GM23248 (cell line): Measurements from ENCODE around the gene MIOX.

ENCODE experiments used
- EZH2 ChIP-seq: fragments of 200-600 bp; sonication (generic); IDR thresholded peaks from 2 replicates; pipeline ENCODE4 v1.6.1; 2018; ENCODE audit warnings: antibody characterized with exemption, mild to moderate bottlenecking; ENCODE audit not compliant: insufficient read depth, poor library complexity, severe bottlenecking
- EZH2phosphoT487 ChIP-seq: fragments of 200-600 bp; sonication (generic); IDR thresholded peaks from 2 replicates; pipeline ENCODE4 v1.6.1; 2018; ENCODE audit warnings: antibody characterized with exemption, moderate library complexity, mild to moderate bottlenecking, low read depth; ENCODE audit not compliant: insufficient read depth

GRCh38 chr22:50505276-50505775, 18.7 kb downstream of the MIOX start:
- TF ChIP-seq EZH2: no peak
- TF ChIP-seq EZH2phosphoT487: no peak
